HEK293 (cell line): Measurements from ENCODE around the gene TTF2.

ENCODE experiments used
- CTCF ChIA-PET: fragments of 350-600 bp; formaldehyde crosslinking; extraction: SDS; loops from one replicate; lab custom pipeline; 2021; ENCODE audit warnings: antibody characterized with exemption; lab: Yijun Ruan, JAX
- POLR2A ChIA-PET: fragments of 300-600 bp; formaldehyde crosslinking; extraction: SDS; loops from one replicate; lab custom pipeline; 2020; ENCODE audit warnings: antibody characterized with exemption, inconsistent platforms; lab: Yijun Ruan, JAX
- H3K27ac ChIP-seq: fragments of 200-500 bp; sonication (Bioruptor generic); 2 replicates; pipeline ENCODE4 v1.5.1; 2014; ENCODE audit warnings: low read depth, low read length, control low read depth, inconsistent platforms; ENCODE audit errors: extremely low read depth
- H3K36me3 ChIP-seq, 2 experiments: fragments of 200-500 bp in 1 of 2; sonication (Bioruptor generic) in 1 of 2; 1 replicate in 1 of 2; 2 replicates in 1 of 2; pipeline ENCODE4 v1.5.1; 2014 to 2017; ENCODE audit warnings: inconsistent platforms in 2 of 2, low read length in 2 of 2; ENCODE audit not compliant: control insufficient read depth in 2 of 2, insufficient read depth in 1 of 2
- H3K4me1 ChIP-seq: fragments of 200-500 bp; sonication (Bioruptor generic); 2 replicates; pipeline ENCODE4 v1.5.1; 2014; ENCODE audit warnings: mild to moderate bottlenecking, low read length, inconsistent platforms; ENCODE audit not compliant: control insufficient read depth, insufficient read depth
- H3K4me3 ChIP-seq: 2 replicates; pipeline ENCODE4 v1.5.1; 2011; ENCODE audit warnings: low read depth, mild to moderate bottlenecking, control low read depth, low read length, moderate library complexity
- H3K9me3 ChIP-seq: fragments of 200-500 bp; sonication (Bioruptor generic); 2 replicates; pipeline ENCODE4 v1.5.1; 2014; ENCODE audit warnings: low read depth, low read length, inconsistent platforms; ENCODE audit not compliant: control insufficient read depth, insufficient read depth
- INSM2 ChIP-seq: fragments of 450-650 bp; formaldehyde crosslinking; IDR thresholded peaks from 2 replicates; pipeline ENCODE4 v1.5.1; 2016; ENCODE audit warnings: missing biosample characterization, missing genetic modification characterization
- KLF7 ChIP-seq: fragments of 450-650 bp; formaldehyde crosslinking; IDR thresholded peaks from 2 replicates; pipeline ENCODE4 v1.5.1; 2016; ENCODE audit warnings: missing biosample characterization, missing genetic modification characterization, borderline replicate concordance
- PRDM10 ChIP-seq: fragments of 450-650 bp; formaldehyde crosslinking; IDR thresholded peaks from 2 replicates; pipeline ENCODE4 v1.5.1; 2016; ENCODE audit warnings: missing biosample characterization, missing genetic modification characterization
- SP2 ChIP-seq: fragments of 450-650 bp; formaldehyde crosslinking; IDR thresholded peaks from 2 replicates; pipeline ENCODE4 v1.5.1; 2016; ENCODE audit warnings: missing biosample characterization, missing genetic modification characterization
- ZBTB7A ChIP-seq: fragments of 450-650 bp; formaldehyde crosslinking; IDR thresholded peaks from 2 replicates; pipeline ENCODE4 v1.5.1; 2016; ENCODE audit warnings: low read depth, missing biosample characterization, missing genetic modification characterization
- ZFP3 ChIP-seq: fragments of 450-650 bp; formaldehyde crosslinking; IDR thresholded peaks from 2 replicates; pipeline ENCODE4 v1.5.1; 2016; ENCODE audit warnings: low read depth, missing biosample characterization, missing genetic modification characterization
- ZIC2 ChIP-seq: fragments of 450-650 bp; formaldehyde crosslinking; IDR thresholded peaks from 2 replicates; pipeline ENCODE4 v1.5.1; 2016; ENCODE audit warnings: missing biosample characterization, missing genetic modification characterization
- ZNF184 ChIP-seq: fragments of 450-650 bp; IDR thresholded peaks from 2 replicates; pipeline ENCODE4 v1.5.1; 2018; ENCODE audit warnings: missing biosample characterization, mild to moderate bottlenecking, missing genetic modification characterization
- ZNF2 ChIP-seq: fragments of 450-650 bp; formaldehyde crosslinking; IDR thresholded peaks from 2 replicates; pipeline ENCODE4 v1.5.1; 2016; ENCODE audit warnings: missing biosample characterization, missing genetic modification characterization
- ZNF335 ChIP-seq: fragments of 450-650 bp; formaldehyde crosslinking; conservative IDR thresholded peaks from 2 replicates; pipeline ENCODE4 v1.5.1; 2016; ENCODE audit warnings: missing biosample characterization, missing genetic modification characterization
- ZNF449 ChIP-seq: fragments of 450-650 bp; formaldehyde crosslinking; IDR thresholded peaks from 2 replicates; pipeline ENCODE4 v1.5.1; 2017; ENCODE audit warnings: missing biosample characterization, mild to moderate bottlenecking, missing genetic modification characterization, moderate library complexity
- ZNF529 ChIP-seq: fragments of 450-650 bp; formaldehyde crosslinking; IDR thresholded peaks from 2 replicates; pipeline ENCODE4 v1.5.1; 2017; ENCODE audit warnings: missing genetic modification characterization, missing biosample characterization; ENCODE audit not compliant: insufficient replicate concordance
- ZNF626 ChIP-seq: fragments of 450-650 bp; sonication (Bioruptor Pico); formaldehyde crosslinking; IDR thresholded peaks from 2 replicates; pipeline ENCODE4 v1.5.1; 2018; ENCODE audit warnings: missing biosample characterization, missing genetic modification characterization, inconsistent platforms
- ZNF629 ChIP-seq: fragments of 450-650 bp; formaldehyde crosslinking; IDR thresholded peaks from 2 replicates; pipeline ENCODE4 v1.5.1; 2017; ENCODE audit warnings: missing biosample characterization, missing genetic modification characterization
- ZNF658 ChIP-seq: fragments of 450-650 bp; formaldehyde crosslinking; IDR thresholded peaks from 2 replicates; pipeline ENCODE4; 2016; ENCODE audit warnings: missing biosample characterization, missing genetic modification characterization
- ZNF785 ChIP-seq: fragments of 450-650 bp; formaldehyde crosslinking; IDR thresholded peaks from 2 replicates; pipeline ENCODE4 v1.5.1; 2016; ENCODE audit warnings: missing biosample characterization, missing genetic modification characterization
- ZSCAN23 ChIP-seq: fragments of 450-650 bp; formaldehyde crosslinking; IDR thresholded peaks from 2 replicates; pipeline ENCODE4 v1.5.1; 2016; ENCODE audit warnings: missing biosample characterization, missing genetic modification characterization
- TF ChIP-seq, protein P1 (sequence below): fragments of 450-650 bp; formaldehyde crosslinking; IDR thresholded peaks from 2 replicates; pipeline ENCODE4 v1.5.1; 2016; ENCODE audit warnings: missing biosample characterization, missing genetic modification characterization
- TF ChIP-seq, protein P2 (sequence below): fragments of 450-650 bp; formaldehyde crosslinking; IDR thresholded peaks from 2 replicates; pipeline ENCODE4 v1.5.1; 2016; ENCODE audit warnings: missing biosample characterization, missing genetic modification characterization
- TF ChIP-seq, protein P3 (sequence below): fragments of 450-650 bp; formaldehyde crosslinking; IDR thresholded peaks from 2 replicates; pipeline ENCODE4 v1.5.1; 2016; ENCODE audit warnings: missing biosample characterization, missing genetic modification characterization, low read depth

Gene TTF2

GRCh38 chr1:117011334-117011733 is 48.8 kb upstream of the TTF2 start:
- no peak overlapping the region for H3K27ac ChIP-seq
- H3K4me1 ChIP-seq = no peaks in the 10 kb centered on the region
- H3K4me3 ChIP-seq = no peak overlapping the region
- no peaks in the 10 kb centered on the region for H3K9me3 ChIP-seq
- TF ChIP-seq ZNF529 (no peak), ZNF2 (tag by site-specific recombination) (no peak), ZNF658 (tag by site-specific recombination) (no peak)
- POLR2A ChIA-PET = no interaction called here
- no peaks in the 10 kb centered on the region for H3K36me3 ChIP-seq
- CTCF ChIA-PET = interaction anchor here (1.2 kb wide), 1 partner anchor 273 kb away, joined by 3 read pairs; no protein-coding TSS in a partner anchor

DNA sequence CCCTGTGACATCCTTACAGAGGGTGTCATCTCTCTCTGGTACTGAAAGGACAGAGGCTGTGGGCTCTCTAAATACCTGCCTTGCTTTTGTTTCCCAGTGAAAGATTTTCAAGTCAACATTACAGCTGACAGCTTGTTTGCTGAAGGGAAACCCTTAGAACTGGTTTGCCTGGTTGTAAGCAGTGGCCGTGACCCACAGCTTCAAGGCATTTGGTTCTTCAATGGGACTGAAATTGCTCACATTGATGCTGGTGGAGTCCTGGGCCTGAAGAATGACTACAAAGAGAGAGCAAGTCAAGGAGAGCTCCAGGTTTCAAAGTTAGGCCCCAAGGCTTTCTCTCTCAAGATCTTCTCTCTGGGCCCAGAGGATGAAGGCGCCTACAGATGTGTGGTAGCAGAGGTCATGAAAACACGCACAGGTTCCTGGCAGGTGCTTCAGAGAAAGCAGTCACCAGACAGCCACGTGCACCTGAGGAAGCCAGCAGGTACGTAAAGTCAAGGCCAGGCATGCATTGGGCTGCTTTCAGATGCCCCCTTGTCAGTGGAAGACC is 46.7 kb upstream of the TTF2 start:
- no peaks in the 10 kb centered on the region for H3K4me1 ChIP-seq
- H3K4me3 ChIP-seq = no peak overlapping the region
- no peak for TF ChIP-seq ZBTB7A
- TF ChIP-seq, protein P1, sequence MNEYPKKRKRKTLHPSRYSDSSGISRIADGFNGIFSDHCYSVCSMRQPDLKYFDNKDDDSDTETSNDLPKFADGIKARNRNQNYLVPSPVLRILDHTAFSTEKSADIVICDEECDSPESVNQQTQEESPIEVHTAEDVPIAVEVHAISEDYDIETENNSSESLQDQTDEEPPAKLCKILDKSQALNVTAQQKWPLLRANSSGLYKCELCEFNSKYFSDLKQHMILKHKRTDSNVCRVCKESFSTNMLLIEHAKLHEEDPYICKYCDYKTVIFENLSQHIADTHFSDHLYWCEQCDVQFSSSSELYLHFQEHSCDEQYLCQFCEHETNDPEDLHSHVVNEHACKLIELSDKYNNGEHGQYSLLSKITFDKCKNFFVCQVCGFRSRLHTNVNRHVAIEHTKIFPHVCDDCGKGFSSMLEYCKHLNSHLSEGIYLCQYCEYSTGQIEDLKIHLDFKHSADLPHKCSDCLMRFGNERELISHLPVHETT (tag by site-specific recombination) = no peak
- TF ChIP-seq ZNF785 = no peak
- TF ChIP-seq ZNF626 (tag by site-specific recombination) = no peak
- no peak for TF ChIP-seq ZNF335 (tag by site-specific recombination)
- no peak for TF ChIP-seq ZNF184 (tag by site-specific recombination)
- TF ChIP-seq ZSCAN23 (tag by site-specific recombination) = no peak
- TF ChIP-seq ZFP3 (tag by site-specific recombination) = no peak
- TF ChIP-seq, protein P2, sequence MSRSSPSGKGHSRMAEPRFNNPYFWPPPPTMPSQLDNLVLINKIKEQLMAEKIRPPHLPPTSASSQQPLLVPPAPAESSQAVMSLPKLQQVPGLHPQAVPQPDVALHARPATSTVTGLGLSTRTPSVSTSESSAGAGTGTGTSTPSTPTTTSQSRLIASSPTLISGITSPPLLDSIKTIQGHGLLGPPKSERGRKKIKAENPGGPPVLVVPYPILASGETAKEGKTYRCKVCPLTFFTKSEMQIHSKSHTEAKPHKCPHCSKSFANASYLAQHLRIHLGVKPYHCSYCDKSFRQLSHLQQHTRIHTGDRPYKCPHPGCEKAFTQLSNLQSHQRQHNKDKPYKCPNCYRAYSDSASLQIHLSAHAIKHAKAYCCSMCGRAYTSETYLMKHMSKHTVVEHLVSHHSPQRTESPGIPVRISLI (tag by site-specific recombination) = no peak
- H3K36me3 ChIP-seq = no peaks in the 10 kb centered on the region
- no peaks in the 10 kb centered on the region for H3K9me3 ChIP-seq
- POLR2A ChIA-PET = no interaction called here
- CTCF ChIA-PET = interaction anchor here (0.6 to 0.7 kb wide), 2 partner anchors 14 to 56 kb away, joined by 3 read pairs; no protein-coding TSS in a partner anchor
- H3K27ac ChIP-seq = no peak overlapping the region

DNA sequence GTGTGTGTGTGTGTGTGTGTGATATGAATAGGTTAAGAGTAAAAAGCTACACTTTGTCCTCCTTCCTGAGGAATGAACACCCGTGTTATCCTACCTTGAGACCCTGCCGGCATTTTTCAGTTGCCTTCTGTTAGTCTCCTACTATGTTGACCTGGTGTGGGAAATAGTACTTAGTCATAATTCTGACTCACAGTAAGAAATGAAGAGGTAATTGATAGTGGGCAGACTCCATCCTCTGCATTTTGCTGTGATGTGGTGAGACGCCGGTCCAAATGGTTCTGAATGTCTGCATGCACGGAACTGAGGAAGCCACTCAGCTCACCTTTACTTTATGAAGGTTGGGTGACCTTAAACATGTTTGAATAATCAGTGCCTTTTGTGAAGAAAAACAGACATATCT is 45.9 kb upstream of the TTF2 start:
- no peaks in the 10 kb centered on the region for H3K36me3 ChIP-seq
- no peak overlapping the region for H3K27ac ChIP-seq
- no peaks in the 10 kb centered on the region for H3K9me3 ChIP-seq
- ChIA-PET POLR2A (no interaction called here), CTCF (interaction anchor here (0.6 to 1.0 kb wide), 2 partner anchors 55 to 740 kb away, joined by 3 read pairs; no protein-coding TSS in a partner anchor)
- H3K4me3 ChIP-seq = no peak overlapping the region
- no peaks in the 10 kb centered on the region for H3K4me1 ChIP-seq
- no peak for TF ChIP-seq ZNF629 (tag by site-specific recombination)
- TF ChIP-seq PRDM10 (tag by site-specific recombination) = no peak
- TF ChIP-seq INSM2 = no peak
- no peak for TF ChIP-seq SP2 (tag by site-specific recombination)
- no peak for TF ChIP-seq KLF7 (tag by site-specific recombination)
- TF ChIP-seq, protein P3, sequence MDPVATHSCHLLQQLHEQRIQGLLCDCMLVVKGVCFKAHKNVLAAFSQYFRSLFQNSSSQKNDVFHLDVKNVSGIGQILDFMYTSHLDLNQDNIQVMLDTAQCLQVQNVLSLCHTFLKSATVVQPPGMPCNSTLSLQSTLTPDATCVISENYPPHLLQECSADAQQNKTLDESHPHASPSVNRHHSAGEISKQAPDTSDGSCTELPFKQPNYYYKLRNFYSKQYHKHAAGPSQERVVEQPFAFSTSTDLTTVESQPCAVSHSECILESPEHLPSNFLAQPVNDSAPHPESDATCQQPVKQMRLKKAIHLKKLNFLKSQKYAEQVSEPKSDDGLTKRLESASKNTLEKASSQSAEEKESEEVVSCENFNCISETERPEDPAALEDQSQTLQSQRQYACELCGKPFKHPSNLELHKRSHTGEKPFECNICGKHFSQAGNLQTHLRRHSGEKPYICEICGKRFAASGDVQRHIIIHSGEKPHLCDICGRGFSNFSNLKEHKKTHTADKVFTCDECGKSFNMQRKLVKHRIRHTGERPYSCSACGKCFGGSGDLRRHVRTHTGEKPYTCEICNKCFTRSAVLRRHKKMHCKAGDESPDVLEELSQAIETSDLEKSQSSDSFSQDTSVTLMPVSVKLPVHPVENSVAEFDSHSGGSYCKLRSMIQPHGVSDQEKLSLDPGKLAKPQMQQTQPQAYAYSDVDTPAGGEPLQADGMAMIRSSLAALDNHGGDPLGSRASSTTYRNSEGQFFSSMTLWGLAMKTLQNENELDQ = no peak
- TF ChIP-seq ZIC2 (tag by site-specific recombination) = no peak
- no peak for TF ChIP-seq ZNF449 (tag by site-specific recombination)
